ENCODE data around the gene MAGEA11.

DNA sequence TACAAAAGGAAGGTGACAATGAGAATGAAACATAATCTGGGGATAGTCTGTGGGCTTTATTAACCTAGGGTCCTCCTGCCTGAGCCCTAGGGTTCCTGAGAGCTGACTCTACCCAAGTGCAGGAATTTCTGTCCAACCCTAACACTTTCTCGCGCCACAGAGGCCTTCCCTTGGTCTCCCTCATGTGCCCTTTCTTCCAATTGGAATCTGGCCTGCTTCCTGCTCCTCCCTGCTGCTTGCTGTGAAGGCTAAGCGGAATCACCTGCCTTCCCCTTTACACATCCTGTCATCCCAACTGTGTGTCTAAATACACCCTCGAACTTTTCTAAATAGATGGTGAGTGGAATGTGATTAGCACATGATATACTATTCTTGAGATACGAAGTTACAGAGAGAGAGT, 5.9 kb downstream of the MAGEA11 start:
- TF ChIP-seq YY1 (IDR thresholded peaks at IDR 0.05; ENCODE audit: low read depth): no peak
- TF ChIP-seq, protein P1, sequence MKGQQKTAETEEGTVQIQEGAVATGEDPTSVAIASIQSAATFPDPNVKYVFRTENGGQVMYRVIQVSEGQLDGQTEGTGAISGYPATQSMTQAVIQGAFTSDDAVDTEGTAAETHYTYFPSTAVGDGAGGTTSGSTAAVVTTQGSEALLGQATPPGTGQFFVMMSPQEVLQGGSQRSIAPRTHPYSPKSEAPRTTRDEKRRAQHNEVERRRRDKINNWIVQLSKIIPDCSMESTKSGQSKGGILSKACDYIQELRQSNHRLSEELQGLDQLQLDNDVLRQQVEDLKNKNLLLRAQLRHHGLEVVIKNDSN (IDR thresholded peaks at IDR 0.05): no peak
- no peak for TF ChIP-seq EP300 (IDR thresholded peaks at IDR 0.05; ENCODE audit: borderline replicate concordance)
- no peak for TF ChIP-seq CEBPB (IDR thresholded peaks at IDR 0.05)
